Muscle of leg (tissue), 11 donors: ENCODE data around the gene TMEM207. TPM values are rescaled to one million over a fixed set of nuclear protein-coding genes. Genes with fewer than 3 reads are reported as not detected.
A peak's percentile ranks its signal among the peaks of the same experiment; 100 is the strongest.

Experiments
- DNase-seq: peaks from one replicate; pipeline ENCODE4 v3.0.0; 2013
- H3K27ac ChIP-seq: one replicate; pipeline ENCODE4 v1.5.1; 2013; ENCODE audit warnings: mild to moderate bottlenecking, low read length, control low read depth
- H3K27me3 ChIP-seq: one replicate; pipeline ENCODE4 v1.6.1; 2013; ENCODE audit warnings: low read length; ENCODE audit not compliant: control insufficient read depth, insufficient read depth
- H3K36me3 ChIP-seq: one replicate; pipeline ENCODE4 v1.6.1; 2013; ENCODE audit warnings: low read length; ENCODE audit not compliant: control insufficient read depth, insufficient read depth
- H3K4me1 ChIP-seq: one replicate; pipeline ENCODE4 v1.6.1; 2013; ENCODE audit warnings: low read length; ENCODE audit not compliant: control insufficient read depth, insufficient read depth
- H3K4me3 ChIP-seq: one replicate; pipeline ENCODE4 v1.5.1; 2013; ENCODE audit warnings: low read length, control low read depth
- H3K9me3 ChIP-seq: replicated peaks from 2 replicates; pipeline ENCODE4 v1.6.1; 2013; ENCODE audit warnings: low read depth, low read length; ENCODE audit not compliant: control insufficient read depth
- WGBS: methylation state at CpG from one replicate; pipeline ENCODE4 v1.1.5; 2013; ENCODE audit warnings: missing lambda C conversion rate; ENCODE audit not compliant: insufficient coverage; 5-methylcytosine and 5-hydroxymethylcytosine counted together
- polyA plus RNA-seq, 8 donors: library from polyadenylated mRNA; unstranded; fragments of 120-200 nt; gene quantifications; one replicate each; pipeline versions ENCODE4 v1.2.1 to v1.2.3, GENCODE V29; 2013; ENCODE audit warnings: inconsistent platforms in 1 of 8, low replicate concordance in 1 of 8; ENCODE audit not compliant: insufficient read length in 8 of 8, insufficient read depth in 1 of 8
- total RNA-seq: library from RNA; stranded (reverse); fragments of 120-200 nt; gene quantifications from one replicate; pipeline ENCODE4 v1.2.4, GENCODE V29; 2013

The TMEM207 gene
- total and polyA plus RNA-seq, 9 donors, result not detected

DNA sequence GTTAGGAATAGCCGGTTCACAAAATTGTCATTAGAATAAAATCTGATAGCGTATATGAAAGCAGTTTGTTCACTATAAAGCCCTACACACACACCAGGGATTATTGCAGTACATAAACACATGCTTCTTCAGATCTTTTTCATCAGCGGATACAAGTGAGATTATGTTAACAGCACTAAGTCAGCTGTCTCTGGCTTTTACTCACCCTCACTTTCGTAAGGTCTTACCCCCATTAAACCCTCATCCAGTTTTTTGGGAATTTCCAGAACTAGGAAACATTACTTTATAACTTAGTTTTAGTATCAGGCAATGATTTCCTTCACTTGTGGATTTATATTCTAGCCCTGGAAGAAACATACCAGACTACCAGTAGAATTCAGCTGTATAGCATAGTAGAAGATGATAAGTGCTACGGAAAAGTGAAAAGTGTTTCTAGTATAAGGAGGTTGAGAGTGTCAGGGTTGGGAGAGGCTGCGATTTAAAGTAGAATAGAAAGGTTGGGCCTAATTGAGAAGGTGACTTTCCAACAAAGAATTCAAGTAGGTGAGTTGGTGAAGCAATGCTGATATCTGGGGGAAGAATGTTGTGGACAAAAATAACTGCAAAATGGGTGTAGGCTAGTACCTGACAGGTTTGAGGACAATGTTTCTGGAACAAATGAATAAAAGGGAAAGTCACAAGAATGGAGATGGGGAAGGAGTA lies 22.7 kb downstream of the TMEM207 start:
- DNase-seq, result no peak
- H3K4me1 ChIP-seq, result no peaks in the 10 kb centered on the region
- no peak overlapping the region for H3K27ac ChIP-seq
- H3K27me3 ChIP-seq, result no peaks in the 10 kb centered on the region
- H3K4me3 ChIP-seq, result no peak overlapping the region
- 74% methylated on average over 3 of the region's 6 CpGs for WGBS
- no peaks in the 10 kb centered on the region for H3K9me3 ChIP-seq
- H3K36me3 ChIP-seq, result no peaks in the 10 kb centered on the region

DNA sequence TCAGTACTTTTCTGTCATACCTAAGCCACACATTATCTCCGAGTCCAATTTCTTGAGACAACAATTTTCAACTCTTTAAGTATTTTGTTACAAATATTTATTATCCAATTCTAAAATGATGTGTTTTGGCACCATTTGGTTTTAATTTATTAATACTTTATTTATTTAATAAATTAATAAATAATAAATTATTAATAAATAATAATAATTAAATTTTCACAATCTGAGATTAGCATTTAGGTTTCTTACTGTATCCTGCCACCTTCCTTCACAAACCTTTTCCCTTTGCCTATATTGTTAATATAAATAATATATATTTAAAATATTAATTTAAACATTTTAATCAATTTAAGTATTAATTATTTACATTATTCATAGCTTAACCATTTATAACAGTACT lies 23.9 kb downstream of the TMEM207 start:
- Histone ChIP-seq H3K36me3 (no peaks in the 10 kb centered on the region), H3K9me3 (no peaks in the 10 kb centered on the region), H3K4me3 (no peak overlapping the region), H3K27ac (no peak overlapping the region), H3K27me3 (no peaks in the 10 kb centered on the region), H3K4me1 (no peaks in the 10 kb centered on the region)
- DNase-seq, result no peak
- no CpG with 5 or more reads among the region's 1 CpG for WGBS

DNA sequence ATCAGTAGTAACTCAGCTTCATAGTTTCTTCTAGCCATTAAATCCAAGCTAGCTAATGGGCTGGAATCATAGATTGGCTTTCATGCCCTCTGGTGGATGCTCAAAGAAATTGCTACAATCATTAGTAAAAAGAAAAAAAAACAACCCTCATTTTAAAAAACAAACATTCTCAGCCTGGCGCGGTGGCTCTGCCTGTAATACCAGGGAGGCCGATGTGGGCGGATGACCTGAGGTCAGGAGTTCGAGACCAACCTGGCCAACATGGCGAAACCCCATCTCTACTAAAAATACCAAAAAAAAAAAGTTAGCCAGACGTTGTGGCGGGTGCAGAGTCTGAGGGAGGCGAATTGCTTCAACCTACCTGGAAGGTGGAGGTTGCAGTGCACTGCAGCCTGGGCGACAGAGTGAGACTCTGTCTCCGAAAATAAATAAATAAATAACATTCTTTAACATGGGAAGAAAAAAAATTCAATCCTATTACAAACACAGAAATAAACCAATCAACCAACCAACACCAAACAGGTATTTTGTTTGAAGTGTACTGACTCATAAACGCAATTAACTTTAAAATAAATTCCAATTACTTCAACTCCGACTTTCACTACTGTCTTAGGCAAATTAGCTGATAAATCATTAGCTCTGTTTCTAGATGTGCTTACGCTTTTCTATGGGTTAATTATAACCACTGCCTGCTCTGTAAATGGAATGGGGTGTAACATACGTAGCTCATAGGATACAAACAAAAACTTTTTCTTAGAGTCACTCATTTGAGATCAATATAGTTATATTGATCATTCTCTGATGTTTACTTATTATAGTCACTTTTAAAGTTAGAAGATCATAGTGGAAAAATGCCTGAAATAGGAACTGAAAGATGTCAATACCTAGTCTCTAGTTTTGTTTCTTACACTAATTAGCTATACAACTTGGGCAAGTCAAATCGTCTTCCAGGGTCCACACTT lies 24.9 kb downstream of the TMEM207 start:
- H3K27me3 ChIP-seq, result no peaks in the 10 kb centered on the region
- no peaks in the 10 kb centered on the region for H3K9me3 ChIP-seq
- no peaks in the 10 kb centered on the region for H3K36me3 ChIP-seq
- DNase-seq, result peak; percentile 66
- no peaks in the 10 kb centered on the region for H3K4me1 ChIP-seq
- no peak overlapping the region for H3K27ac ChIP-seq
- no peak overlapping the region for H3K4me3 ChIP-seq
- no CpG with 5 or more reads among the region's 16 CpGs for WGBS

DNA sequence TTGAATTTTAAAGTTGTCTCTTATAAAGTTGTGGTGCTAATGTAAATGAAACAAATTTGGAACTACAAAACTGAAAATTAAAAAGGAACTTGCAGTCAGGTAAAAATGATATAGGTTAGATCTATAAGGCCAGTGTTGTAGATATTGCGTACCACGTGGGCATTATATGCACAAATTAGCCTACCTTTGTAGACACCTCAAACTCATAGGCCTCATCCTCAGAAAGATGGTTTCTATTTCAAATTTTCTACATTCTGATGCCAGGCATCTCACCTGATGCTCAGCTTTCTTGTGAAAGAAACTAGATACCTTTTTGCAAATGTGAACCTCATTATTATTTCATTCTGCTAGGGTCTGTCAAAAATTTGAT lies 25.6 kb downstream of the TMEM207 start:
- Histone ChIP-seq H3K27ac (no peak overlapping the region), H3K9me3 (no peaks in the 10 kb centered on the region), H3K4me1 (no peaks in the 10 kb centered on the region), H3K4me3 (no peak overlapping the region), H3K36me3 (no peaks in the 10 kb centered on the region), H3K27me3 (no peaks in the 10 kb centered on the region)
- WGBS, result no CpG with 5 or more reads among the region's 2 CpGs
- no peak for DNase-seq

DNA sequence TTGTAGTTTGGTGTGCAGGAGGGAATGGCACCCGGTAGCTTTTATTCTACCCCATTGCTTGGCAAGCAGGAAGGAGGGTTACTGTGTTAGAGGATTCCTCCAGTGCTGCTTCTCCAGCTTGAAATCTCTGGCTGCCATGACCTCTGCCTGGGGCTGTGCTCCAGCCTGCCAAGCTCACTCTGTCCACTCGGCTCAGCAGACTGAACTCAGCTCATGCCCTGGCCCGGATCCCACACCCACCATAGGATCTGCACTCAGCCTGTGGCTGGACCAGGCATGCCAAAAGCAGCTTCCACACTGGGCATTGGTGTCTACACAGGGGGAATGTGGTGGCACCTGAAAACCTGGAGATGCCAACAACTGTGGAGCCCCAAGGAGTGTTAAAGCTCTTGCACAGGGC lies 35.4 kb downstream of the TMEM207 start:
- WGBS, result 67% methylated on average over 2 of the region's 3 CpGs

DNA sequence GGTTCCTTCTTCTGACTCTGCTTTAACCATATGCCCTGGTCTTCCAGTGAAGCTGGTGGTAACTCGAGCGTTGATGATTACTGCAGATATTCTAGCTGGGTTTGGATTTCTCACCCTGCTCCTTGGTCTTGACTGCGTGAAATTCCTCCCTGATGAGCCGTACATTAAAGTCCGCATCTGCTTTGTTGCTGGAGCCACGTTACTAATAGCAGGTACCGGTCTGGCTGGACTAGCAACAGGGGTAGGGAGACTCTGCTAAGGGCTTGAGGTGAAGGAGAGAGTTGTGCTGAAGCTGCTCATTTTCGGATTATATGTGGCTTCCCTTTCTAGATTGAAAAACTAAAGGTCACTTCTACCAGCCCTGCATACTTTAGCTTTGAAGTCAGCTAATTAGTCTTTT lies 45.0 kb downstream of the TMEM207 start:
- no peak for DNase-seq
- no peak overlapping the region for H3K27ac ChIP-seq
- 82% methylated on average over 7 of the region's 8 CpGs for WGBS
- H3K9me3 ChIP-seq, result no peaks in the 10 kb centered on the region
- no peaks in the 10 kb centered on the region for H3K27me3 ChIP-seq
- H3K36me3 ChIP-seq, result no peaks in the 10 kb centered on the region
- H3K4me1 ChIP-seq, result no peaks in the 10 kb centered on the region
- no peak overlapping the region for H3K4me3 ChIP-seq

More for the DNA sequence above, 35.4 kb downstream of the TMEM207 start:
- H3K36me3 ChIP-seq, result no peaks in the 10 kb centered on the region
- no peaks in the 10 kb centered on the region for H3K9me3 ChIP-seq
- no peaks in the 10 kb centered on the region for H3K27me3 ChIP-seq
- H3K4me3 ChIP-seq, result no peak overlapping the region
- no peaks in the 10 kb centered on the region for H3K4me1 ChIP-seq
- no peak overlapping the region for H3K27ac ChIP-seq
- DNase-seq, result no peak

DNA sequence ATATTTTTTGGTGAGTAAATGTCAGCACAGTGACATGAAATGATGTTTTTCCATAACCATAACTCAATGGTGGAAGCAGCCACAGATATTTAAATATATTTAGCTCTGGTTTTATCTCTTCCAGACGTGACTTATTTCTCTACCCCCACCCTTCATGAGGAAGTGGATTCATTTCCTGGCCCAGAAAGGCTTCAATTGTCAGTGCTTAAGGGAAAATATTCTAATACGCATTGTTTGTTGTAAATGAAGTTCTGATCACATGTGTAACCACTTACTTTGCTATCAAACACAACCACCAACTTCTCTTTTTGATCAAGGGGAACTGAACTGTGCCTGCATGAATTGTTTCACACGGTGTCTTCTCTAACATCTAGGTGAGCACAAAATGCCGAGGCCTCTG lies 47.7 kb downstream of the TMEM207 start:
- DNase-seq, result no peak
- Histone ChIP-seq H3K4me3 (no peak overlapping the region), H3K27me3 (no peaks in the 10 kb centered on the region), H3K4me1 (no peaks in the 10 kb centered on the region), H3K27ac (no peak overlapping the region), H3K36me3 (no peaks in the 10 kb centered on the region), H3K9me3 (no peaks in the 10 kb centered on the region)
- WGBS, result 47% methylated on average over 2 of the region's 4 CpGs

DNA sequence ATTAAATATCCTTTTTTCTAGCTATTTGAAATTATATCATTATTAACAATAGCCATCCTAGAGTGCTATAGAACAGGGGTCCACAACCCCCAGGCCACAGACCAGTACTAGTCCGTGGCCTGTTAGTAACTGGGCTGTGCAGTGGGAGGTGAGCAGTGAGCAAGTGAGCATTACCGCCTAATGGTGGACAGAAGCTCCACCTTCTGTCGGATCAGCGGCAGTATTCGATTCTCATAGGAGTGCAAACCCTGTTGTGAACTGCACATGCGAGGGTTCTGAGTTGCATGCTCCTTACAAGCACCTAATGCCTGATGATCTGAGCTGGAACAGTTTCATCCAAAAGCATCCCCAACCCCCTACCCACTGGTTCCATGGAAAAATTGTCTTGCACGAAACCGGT lies 50.0 kb downstream of the TMEM207 start:
- no peaks in the 10 kb centered on the region for H3K9me3 ChIP-seq

DNA sequence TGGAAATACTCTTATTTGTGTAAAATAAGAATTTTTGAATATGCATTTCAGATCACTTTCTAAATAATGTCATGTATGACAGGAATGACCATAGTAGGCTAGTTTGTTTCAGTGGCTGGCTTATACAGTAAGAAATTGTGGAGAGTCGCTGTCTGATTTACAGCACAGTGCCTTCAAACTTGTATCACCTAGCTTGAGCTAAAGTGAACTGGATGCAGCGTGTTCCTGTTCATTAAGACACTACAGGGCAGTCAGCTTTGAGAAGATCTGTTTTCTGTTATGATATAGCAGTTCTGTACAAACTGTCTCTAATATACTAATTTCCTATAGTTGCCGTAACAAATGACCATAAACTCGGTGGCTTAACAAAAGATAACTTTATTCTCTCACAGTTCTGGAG lies 51.8 kb downstream of the TMEM207 start:
- H3K4me3 ChIP-seq, result no peak overlapping the region
- H3K27me3 ChIP-seq, result no peaks in the 10 kb centered on the region
- H3K4me1 ChIP-seq, result no peaks in the 10 kb centered on the region
- no CpG with 5 or more reads among the region's 4 CpGs for WGBS
- no peak for DNase-seq
- H3K27ac ChIP-seq, result no peak overlapping the region
- no peaks in the 10 kb centered on the region for H3K9me3 ChIP-seq
- no peaks in the 10 kb centered on the region for H3K36me3 ChIP-seq

More for the DNA sequence above, 50.0 kb downstream of the TMEM207 start:
- WGBS, result 95% methylated on average over 7 of the region's 8 CpGs
- Histone ChIP-seq H3K27me3 (no peaks in the 10 kb centered on the region), H3K4me3 (no peak overlapping the region), H3K36me3 (no peaks in the 10 kb centered on the region), H3K27ac (no peak overlapping the region), H3K4me1 (no peaks in the 10 kb centered on the region)
- no peak for DNase-seq

DNA sequence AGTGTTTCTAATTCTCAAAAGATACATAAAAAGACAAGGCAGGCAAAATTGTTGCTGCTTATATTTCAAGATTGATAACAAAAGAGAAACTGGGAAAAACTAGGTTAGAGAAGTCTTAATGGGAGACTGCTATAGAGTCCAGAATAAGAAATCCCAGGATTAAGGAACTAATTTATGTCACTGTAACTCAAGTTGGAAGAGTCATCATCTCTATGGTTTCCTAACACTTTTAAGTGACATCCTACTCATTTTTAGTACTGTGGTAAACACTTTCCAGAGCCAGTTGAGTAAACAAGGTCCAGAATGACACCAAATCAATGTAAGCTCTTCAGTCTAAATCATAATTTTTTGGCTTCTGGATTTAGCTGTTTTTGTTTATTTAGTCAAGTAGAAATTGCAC lies 53.7 kb downstream of the TMEM207 start:
- Histone ChIP-seq H3K4me3 (no peak overlapping the region), H3K36me3 (no peaks in the 10 kb centered on the region), H3K4me1 (no peaks in the 10 kb centered on the region), H3K27me3 (no peaks in the 10 kb centered on the region), H3K9me3 (no peaks in the 10 kb centered on the region), H3K27ac (no peak overlapping the region)
- no peak for DNase-seq
